RPMI7951 (cell line): ENCODE results near the gene BBS4. TPM values are rescaled to one million over a fixed set of nuclear protein-coding genes. Genes with fewer than 3 reads are reported as not detected.

Experiments used
- DNase-seq: peaks from one replicate; pipeline ENCODE4 v3.0.0-alpha.2; 2012; ENCODE audit warnings: low read depth
- total RNA-seq: library from RNA; depleted of rRNA; stranded (reverse); fragments of >200 nt; shearing (Covaris generic); gene quantifications from 2 replicates; pipeline ENCODE4 v1.2.3, GENCODE V29; 2014

BBS4 gene
- total RNA-seq, 1 experiment from 2014 or later = 26.7 TPM

DNA sequence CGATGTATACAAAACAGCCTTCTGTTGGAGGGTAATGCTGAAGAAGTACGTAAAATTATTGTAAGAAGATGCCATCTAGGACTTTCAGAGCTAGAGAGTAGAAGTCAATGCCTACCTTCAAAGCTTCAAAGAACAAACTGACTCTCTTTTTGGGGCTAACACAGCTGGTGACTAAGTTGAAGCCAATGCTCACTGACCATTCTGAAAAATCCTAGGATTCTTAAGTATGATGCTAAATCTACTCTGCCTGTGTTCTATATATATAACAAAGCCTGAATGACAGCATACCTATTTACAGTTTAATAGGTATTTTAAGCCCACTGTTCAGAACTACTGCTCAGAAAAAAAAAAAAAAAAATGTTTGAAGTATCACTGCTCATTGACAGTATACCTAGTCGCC, 78.6 kb downstream of the BBS4 start:
- no peak for DNase-seq

DNA sequence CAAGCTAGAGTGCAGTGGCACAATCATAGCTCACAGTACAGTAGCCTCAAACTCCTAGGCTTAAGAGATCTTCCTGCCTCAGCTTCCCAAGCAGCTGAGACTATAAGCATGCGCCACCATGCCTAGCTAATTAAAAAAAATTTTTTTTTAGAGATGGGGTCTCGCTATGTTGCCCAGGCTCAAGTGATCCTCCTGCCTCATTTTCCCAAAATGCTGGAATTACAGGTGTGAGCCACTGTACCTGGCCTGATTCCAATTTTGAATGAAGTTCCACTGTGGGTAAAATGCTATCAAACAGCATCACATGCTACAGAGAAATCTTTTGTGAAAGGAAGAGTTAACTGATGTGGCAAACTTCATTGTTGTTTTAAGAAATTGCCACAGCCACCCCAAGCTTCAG, 80.0 kb downstream of the BBS4 start:
- DNase-seq = no peak

DNA sequence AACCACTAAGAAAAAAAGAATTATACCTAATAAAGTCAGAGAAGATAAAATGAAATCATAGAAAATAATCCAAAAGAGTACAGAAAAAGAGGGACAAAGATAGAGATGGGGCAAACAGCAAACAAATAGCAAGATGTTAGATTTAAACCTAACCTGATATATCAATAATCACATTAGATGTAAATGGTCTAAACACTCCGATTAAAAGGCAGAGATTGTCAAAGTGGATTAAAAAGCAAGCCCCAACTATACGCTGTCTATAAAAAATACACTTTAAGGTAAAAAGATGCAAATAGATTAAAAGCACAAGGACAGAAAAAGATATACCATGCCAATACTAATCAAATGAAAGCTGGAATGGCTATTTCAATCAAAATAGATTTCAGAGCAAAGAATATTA, 80.8 kb downstream of the BBS4 start:
- DNase-seq = no peak

DNA sequence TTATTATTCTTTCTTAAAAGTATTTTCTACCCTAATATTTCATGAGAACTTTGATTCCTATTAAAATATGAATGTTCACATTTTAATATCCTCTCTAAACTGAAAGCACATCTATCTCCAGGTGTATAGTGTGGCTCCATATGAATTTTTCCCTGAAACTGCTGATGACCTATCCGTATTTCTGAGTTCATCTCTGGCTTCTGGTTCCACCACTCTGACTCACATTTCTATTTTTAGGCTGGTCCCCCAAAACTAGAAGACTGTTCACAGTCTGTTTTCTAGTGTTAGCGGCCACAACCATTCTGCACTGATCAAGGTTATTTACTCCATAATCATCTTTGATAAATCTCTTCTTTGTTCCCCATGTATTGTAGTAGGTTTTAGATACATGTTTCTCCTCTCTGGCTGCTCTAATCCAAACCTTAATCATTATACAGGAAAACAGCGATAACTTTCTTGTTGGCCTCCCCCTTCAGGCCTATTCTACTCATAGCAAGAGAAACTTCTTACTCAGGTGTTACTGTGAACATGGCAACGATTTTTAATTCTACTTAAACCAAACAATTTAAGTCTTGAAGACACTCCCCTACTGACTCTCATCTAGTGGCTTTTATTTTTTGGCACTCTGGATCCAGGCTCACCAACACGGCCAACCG, 84.8 kb downstream of the BBS4 start:
- DNase-seq = no peak

DNA sequence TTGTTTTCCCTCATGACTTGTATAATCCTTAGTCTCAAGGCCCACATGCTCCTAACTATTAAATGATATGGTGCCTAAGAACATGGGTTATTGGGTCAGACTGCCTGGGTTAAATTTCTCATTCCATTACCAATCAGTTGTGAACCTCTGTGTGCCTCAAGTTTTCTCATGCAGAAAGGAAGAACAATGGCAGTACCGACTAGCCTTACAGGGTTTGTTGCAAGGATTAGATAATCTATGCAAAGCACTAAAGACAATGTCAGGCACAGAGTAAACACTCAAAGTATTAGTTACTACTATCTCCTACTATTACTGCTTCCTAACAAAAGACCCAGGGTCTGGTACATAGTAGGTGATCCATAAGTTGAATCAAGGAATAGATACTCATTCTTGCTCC, 85.3 kb downstream of the BBS4 start:
- no peak for DNase-seq

DNA sequence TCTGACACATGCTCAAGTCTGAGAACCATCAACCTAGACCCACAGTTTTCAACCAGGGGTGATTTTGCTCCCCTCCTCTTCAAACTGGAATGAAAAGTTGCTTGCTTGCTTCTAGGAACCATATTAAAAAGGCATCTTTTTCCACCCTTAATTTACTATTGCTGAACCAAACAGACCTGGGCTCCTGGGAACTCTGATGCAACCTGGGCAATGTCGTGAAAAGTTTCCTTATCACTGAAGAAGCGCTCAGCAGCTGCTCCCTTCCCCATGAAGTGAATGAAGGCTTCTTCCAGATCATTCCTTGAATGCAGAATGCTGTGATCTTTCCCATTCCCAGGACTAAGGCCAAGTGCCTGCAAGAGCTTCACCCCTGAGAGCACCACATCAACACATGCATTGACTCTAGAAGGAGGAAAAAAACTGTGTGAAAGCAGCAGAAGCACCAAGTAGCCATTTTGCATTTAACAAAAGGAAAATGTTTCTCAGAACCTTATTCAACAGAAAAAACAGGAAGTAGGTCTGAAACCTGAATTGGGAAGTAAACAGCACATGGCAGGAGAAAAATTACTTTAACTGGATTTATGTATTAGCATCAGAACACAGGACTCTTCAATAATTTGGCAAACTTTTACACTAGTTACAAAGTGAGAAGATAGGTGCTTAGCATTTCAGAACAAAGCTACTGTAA, 88.8 kb downstream of the BBS4 start:
- DNase-seq = no peak

DNA sequence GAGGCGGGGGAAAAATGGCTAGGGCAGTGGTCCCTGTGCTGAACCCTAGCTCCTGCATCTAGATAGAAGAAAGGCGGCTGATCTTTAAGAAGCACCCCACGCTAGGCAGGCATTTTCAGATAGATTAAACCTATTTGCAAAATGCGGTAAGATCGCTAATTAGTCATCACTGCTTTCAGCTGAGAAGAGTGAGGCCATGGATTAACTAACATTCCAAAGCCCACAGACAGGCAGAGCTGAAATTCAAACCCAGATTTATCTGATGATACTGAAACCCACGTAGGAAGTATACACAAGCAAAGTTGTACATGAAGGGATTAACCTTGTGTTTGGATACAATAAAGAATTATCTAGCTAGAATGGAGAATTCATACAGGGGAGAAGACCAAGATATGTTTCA, 92.8 kb downstream of the BBS4 start:
- DNase-seq = no peak

DNA sequence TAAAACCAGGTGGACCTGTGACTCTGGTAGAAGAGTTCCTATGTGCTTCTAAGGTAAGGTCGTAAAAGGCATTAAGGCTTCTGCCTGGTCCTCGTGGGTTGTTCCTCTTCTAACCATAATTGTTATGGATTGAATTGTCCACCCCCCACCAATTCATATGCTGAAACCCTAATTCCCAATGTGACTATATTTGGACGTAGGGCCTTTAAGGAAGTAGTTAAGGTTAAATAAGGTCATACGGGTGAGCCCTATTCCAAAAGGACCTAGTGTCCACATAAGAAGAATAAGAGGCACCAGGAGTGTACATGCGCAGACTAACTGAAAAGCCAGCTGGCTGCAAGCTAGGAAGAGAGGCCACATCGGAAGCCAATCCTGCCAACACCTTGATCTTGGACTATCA, 95.6 kb downstream of the BBS4 start:
- DNase-seq = no peak

DNA sequence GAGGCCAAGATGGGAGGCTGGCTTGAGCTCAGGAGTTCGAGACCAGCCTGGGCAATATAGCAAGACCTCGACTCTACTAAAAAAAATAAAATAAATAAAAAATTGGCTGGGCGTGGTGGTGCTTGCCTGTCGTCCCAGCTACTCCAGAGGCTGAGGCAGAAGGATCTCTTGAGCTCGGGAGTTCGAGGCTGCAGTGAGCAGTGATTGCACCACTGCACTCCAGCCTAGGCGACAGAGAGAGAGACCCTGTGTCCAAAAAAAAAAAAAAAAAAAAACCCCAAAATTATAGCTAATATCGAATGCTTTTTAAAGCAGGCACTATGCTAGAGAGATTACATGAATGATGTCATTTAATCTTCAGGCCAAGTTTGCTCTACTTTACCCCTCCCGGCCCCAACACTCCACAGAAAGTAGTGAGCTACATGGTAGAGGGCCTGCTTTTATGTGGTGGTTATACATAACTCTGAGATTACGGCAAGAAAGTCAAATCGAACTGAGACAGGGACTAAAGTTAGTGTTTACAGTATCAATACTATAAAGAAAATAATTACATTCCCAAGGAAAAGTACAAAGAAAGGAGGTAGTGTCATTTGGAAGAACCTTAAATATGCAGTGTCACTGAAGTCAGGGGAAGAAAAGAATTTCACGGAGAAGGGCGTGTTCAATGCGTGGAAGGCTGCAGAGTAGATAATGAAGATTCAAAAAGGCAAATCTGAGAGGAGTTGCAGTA, 96.4 kb downstream of the BBS4 start:
- DNase-seq = no peak

DNA sequence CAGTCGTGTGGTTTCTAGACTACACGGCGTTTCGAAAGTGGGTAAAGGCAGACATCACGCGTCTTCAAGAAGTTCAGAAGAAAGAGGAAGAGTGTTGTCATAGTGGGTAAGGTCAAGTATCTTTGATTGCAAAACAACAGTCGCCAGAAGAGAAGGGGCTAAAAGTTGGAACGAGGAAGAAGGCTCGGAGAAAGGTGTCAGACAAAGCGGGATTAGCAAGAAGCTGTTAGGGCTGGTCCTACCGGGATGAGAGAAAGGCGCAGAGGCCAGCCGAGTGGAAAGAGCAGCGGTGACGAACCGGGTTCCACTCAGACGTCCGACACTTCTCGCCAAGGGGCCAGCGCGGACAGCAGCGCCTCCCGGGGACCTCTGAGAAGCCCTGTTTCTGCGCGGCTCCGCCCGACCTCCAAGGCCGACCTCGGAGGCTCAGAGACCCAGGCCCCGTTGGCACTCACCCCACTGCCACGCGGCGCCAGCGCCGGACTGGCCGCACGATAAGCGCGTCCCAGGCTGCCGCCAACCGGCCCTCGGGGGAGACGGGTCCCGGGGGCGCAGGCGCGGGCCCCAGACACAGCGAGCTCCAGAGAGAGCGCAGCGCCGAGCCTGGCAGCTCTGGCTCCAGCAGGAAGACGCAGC, 97.1 kb downstream of the BBS4 start:
- peak; percentile 32 for DNase-seq

DNA sequence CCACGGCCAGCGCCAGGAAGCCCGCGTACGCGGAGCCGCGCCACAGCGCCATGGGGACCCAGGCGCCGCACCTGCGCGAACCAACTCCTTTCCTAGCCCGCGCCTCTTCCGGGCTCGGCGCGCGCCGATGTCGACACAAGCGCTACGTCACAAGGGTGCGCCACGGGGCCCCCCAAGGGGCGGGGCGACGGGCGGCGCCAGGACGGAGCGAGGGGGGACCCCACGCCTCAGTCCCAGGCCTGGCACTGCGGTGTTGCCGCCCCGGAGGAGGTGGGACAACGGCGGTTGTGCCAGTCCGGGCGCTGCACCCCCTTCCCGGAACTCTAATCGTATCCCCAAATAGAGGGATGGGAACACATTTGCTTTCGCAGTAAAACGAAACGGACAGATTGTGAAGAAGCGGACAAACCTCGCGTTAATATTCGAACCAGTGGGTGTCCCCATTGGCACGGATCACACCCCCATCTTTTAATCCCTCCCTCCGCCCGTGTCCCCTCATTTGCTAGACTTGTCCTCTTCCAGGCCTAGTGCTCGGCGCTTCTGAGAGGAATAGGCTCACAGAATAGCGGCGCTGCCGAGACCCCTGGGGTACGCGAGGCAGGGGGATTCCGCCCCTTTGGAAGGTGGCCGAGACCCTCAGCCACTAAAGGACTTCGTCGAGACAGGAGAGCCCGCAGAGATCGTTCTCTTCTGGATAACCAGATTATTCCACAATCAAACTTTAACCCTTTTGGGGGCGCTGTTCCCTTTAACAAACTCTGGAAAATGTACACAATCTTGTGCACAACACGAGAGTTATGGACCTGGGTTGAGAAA, 97.8 kb downstream of the BBS4 start, which contains the start of gene ADPGK:
Gene ADPGK, minus strand, starts transcription at position 119 of the 816 bp plus-strand sequence. Its CDS starts 67 bp downstream, at position 52.
- peak; percentile 92 for DNase-seq

DNA sequence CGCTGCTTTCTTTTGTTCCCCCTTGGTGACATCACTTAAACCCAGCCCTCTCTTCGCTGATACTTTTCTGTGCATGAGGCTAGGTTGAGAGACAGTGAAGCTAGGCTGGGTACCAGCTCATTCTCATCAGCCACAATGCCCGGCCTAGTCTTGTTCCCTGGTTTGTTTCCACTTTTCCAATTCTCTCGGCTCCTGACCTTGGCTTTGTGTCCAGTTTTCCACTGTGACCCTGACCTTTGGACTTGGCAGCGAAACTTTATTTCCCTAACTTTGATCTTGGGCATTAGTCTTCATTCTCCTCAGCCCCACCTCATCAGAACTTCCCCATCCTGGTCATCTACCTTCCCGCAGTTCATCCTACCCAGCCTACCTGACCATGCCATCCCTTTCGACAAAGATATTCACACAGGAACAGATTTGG, 98.5 kb downstream of the BBS4 start:
- DNase-seq = no peak

DNA sequence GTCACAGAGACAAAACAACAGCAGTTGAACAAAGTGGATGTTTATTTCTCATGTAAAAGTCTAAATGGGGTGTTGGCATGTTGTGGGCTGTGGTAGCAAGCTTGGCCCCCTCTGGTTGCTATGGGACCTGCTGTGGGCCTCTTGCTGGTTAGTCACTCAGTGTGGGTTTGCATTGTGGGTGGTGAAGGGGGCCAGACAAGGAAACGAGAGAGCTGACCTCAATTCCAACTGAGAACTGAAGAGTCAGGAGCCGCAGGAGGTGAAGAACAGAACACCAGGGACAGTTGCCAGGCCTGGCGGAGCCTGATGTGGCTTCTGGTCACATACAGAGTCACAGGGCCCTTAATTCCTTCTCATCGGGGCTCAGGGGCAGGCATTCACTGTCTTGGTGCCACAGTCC, 99.4 kb downstream of the BBS4 start:
- peak; percentile 67 for DNase-seq

DNA sequence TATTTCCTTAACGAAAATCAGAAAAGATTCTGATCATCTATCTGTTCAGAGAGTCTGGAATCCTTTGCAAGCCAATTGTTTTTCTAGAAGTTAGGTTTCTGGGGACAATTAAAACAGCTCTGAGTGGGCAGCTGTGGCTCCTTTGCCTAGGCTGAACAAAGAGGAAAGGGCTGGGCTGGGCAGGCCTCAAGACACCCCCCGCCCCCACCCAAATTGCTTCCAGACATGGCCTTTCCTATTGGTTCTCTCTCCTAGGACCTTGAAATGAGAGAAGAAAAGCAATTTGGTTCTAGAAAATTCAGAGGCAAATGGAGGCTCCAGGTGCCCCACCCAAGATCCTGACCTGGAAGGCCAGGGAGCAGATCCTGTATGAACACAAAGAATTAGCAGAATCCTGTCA, 99.8 kb downstream of the BBS4 start:
- DNase-seq = no peak

DNA sequence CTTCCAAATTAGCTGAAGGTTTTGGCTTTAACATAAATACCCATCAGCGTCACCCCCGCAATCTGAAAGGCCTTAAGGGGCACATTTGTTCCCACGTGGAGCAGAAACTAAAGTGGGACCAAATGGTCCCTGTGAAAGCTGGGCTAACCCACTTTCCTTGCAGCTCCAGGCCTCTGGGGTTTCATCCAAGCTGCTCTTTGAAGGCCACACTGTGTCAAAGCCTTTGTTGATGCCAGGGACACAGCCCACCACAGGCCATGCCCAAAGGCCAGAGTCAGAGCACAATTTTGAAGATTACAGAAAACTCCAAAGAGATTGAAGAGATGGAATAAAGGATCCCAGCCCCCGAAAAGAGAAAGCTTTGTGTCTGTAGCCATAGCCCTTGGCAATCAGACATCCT, 100.2 kb downstream of the BBS4 start:
- no peak for DNase-seq

DNA sequence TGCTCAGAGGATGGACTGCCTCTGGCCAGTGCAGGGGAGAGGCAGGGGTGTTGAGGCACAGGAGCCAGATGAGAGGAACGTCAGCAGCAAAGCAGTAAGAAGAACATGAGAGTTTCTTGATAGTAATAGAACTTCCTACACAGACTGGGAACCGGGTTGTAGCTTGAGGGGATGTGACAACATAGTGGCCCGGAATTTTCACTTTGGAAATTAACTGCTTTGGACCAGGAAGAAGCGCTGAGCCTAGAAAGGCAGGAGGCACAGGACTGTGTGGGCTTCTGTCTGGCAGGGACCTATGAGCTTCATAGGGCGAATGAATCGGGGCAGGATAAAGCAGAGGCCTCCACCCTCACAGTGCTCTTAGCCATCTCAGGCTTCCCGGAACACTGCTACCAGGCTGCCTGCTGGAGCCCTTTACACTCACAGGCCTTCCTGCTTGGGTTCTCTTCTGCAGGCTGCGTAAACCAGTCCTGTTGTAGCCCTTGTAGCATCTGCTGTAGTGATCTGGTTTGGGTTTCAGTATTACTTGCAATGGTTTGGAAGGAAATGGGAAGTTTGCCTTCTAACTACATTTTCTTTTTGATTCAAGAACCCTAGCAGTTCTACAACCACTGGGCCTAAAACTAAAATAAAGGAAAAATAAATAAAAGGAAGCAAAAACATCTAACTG, 100.8 kb downstream of the BBS4 start:
- no peak for DNase-seq

DNA sequence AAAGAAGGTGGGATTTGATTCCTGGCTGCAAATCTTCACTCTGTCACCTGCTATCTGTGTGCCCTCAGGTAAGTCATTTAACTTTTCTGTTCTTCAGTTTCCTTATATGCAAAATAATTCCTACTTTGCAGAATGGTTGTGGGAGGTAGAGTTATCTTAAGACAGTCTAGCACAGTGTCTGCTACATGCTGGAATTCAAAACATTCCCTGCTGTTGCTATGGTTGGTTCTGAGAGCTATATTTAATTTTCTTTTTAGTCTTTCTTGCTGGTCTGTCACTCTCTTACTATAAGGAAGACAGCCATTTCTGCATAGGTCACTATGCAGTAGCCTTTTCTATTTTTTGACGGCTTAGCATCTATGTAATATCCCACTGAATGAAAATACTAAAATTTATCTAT, 101.5 kb downstream of the BBS4 start:
- no peak for DNase-seq
